Upper lobe of left lung (tissue), 6 donors: ENCODE results near the gene OR13C3. TPM values are rescaled to one million over a fixed set of nuclear protein-coding genes. Genes with fewer than 3 reads are reported as not detected.

ENCODE experiments used
- ATAC-seq, 2 donors: fragments of 200-7000 bp; cut with Tn5 transposase; one replicate each; pipeline ENCODE4 v1.9.1; 2022; ENCODE audit warnings: mild to moderate bottlenecking in 2 of 2, moderate library complexity in 2 of 2; ENCODE audit not compliant: low FRiP score in 2 of 2
- DNase-seq, 2 donors: peaks; one replicate each; pipeline ENCODE4 v3.0.0-alpha.2; 2019 to 2020
- H3K27ac ChIP-seq, 4 donors: fragments of 200-600 bp; sonication (generic); one replicate each; pipeline ENCODE4 v1.5.1; 2016 to 2019
- H3K27me3 ChIP-seq, 4 donors: fragments of 200-600 bp; sonication (generic); one replicate each; pipeline ENCODE4 v1.5.1; 2017 to 2019
- H3K36me3 ChIP-seq, 4 donors: fragments of 200-600 bp; sonication (generic); one replicate each; pipeline ENCODE4 v1.5.1; 2016 to 2019
- H3K4me1 ChIP-seq, 4 donors: fragments of 200-600 bp; sonication (generic); one replicate each; pipeline ENCODE4 v1.5.1; 2018 to 2019
- H3K4me3 ChIP-seq, 4 donors: fragments of 200-600 bp; sonication (generic); one replicate each; pipeline ENCODE4 v1.5.1; 2017 to 2019; ENCODE audit warnings: mild to moderate bottlenecking in 2 of 4, moderate library complexity in 1 of 4
- H3K9me3 ChIP-seq, 4 donors: fragments of 200-600 bp; sonication (generic); one replicate each; pipeline ENCODE4 v1.5.1; 2018 to 2019
- EP300 ChIP-seq, 4 donors: sonication (generic); formaldehyde crosslinking; IDR thresholded peaks; one replicate each; pipeline ENCODE4 v1.5.1; 2017; ENCODE audit warnings: antibody characterized with exemption in 4 of 4, control low read depth in 2 of 4
- POLR2A ChIP-seq, 4 donors: fragments of 450-650 bp; IDR thresholded peaks; one replicate each; pipeline ENCODE4 v1.5.1; 2016 to 2017; ENCODE audit warnings: antibody characterized with exemption in 4 of 4, mild to moderate bottlenecking in 2 of 4
- POLR2AphosphoS5 ChIP-seq, 2 donors: sonication (generic); formaldehyde crosslinking; IDR thresholded peaks; one replicate each; pipeline ENCODE4 v1.5.1; 2017; ENCODE audit warnings: antibody characterized with exemption in 2 of 2
- WGBS, 2 donors: methylation state at CpG; one replicate each; pipeline ENCODE4 v1.1.5; 2017 to 2018; 5-methylcytosine and 5-hydroxymethylcytosine counted together
- total RNA-seq, 6 donors: library from RNA; depleted of rRNA in 4 of 6; stranded (reverse); fragments of >200 nt in 4 of 6; gene quantifications; one replicate each; pipeline versions ENCODE4 v1.1.0 to v1.2.1, GENCODE V29; 2016 to 2021
- TF ChIP-seq, protein P1 (sequence below), 6 experiments: fragments of 450-650 bp in 4 of 6; fragments of 200-600 bp in 2 of 6; sonication (generic) in 2 of 6; IDR thresholded peaks; one replicate each; pipeline ENCODE4 v1.5.1; 2016 to 2019; ENCODE audit warnings: antibody characterized with exemption in 6 of 6
- donor health status: DM: no; HTN: no; CAD: no; lungs with moderate emphysema.
- donor health status: DM: no; HTN: yes; CAD: no; lungs with severe emphysema.

The OR13C3 gene
- total RNA-seq, 6 donors from 2014 or later = 0.59 TPM; not detected in 5

DNA sequence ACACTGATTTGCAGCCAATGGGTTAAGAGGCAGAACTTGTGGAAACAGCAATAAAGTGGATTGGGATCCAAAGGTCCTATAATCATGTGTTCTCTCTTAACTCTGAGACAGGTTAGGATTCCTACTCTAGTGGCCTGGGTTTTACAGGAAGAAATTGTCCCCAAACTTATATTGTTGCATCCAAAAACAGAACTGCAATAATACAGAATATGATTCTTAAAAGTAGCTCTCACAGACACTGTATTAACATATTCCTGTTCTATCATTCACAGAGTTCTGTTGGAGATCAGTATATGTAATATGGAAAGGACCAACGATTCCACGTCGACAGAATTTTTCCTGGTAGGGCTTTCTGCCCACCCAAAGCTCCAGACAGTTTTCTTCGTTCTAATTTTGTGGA, 32.2 kb upstream of the OR13C3 start, which contains the start of gene OR13C8:
Gene OR13C8, plus strand, starts transcription at position 301 of the 400 bp plus-strand sequence. Its CDS starts 0 bp downstream, at position 301.
- DNase-seq (no peak), ATAC-seq (no peak)
- TF ChIP-seq, protein P1, sequence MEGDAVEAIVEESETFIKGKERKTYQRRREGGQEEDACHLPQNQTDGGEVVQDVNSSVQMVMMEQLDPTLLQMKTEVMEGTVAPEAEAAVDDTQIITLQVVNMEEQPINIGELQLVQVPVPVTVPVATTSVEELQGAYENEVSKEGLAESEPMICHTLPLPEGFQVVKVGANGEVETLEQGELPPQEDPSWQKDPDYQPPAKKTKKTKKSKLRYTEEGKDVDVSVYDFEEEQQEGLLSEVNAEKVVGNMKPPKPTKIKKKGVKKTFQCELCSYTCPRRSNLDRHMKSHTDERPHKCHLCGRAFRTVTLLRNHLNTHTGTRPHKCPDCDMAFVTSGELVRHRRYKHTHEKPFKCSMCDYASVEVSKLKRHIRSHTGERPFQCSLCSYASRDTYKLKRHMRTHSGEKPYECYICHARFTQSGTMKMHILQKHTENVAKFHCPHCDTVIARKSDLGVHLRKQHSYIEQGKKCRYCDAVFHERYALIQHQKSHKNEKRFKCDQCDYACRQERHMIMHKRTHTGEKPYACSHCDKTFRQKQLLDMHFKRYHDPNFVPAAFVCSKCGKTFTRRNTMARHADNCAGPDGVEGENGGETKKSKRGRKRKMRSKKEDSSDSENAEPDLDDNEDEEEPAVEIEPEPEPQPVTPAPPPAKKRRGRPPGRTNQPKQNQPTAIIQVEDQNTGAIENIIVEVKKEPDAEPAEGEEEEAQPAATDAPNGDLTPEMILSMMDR (IDR thresholded peaks at IDR 0.05) = no peak
- no peak for TF ChIP-seq EP300 (IDR thresholded peaks at IDR 0.05)
- TF ChIP-seq POLR2A (IDR thresholded peaks at IDR 0.05) = no peak
- TF ChIP-seq POLR2AphosphoS5 (IDR thresholded peaks at IDR 0.05) = no peak
- 90 to 91% methylated on average over 4 of the region's 4 CpGs for WGBS, 2 donors
- Histone ChIP-seq H3K4me3 (no peak within 1 kb of the TSS), H3K4me1 (no peaks in the 10 kb centered on the region), H3K9me3 (peaks cover 0 to 7% (median 2%) of the 10 kb centered on the region in 4 donors), H3K27ac (no peak within 1 kb of the TSS), H3K27me3 (no peaks in the 10 kb centered on the region), H3K36me3 (no peaks in the 10 kb centered on the region)

- Histone ChIP-seq H3K27ac (no peak overlapping the region), H3K9me3 (no peaks in the 10 kb centered on the region), H3K27me3 (no peaks in the 10 kb centered on the region), H3K36me3 (no peaks in the 10 kb centered on the region), H3K4me3 (no peak overlapping the region), H3K4me1 (no peaks in the 10 kb centered on the region)
- no peak for ATAC-seq
- WGBS, 2 donors = 72 to 76% methylated on average over 1 of the region's 1 CpG
- DNase-seq = no peak
- TF ChIP-seq, protein P1 (IDR thresholded peaks at IDR 0.05) = no peak
- no peak for TF ChIP-seq EP300 (IDR thresholded peaks at IDR 0.05)
- TF ChIP-seq POLR2AphosphoS5 (IDR thresholded peaks at IDR 0.05) = no peak
- TF ChIP-seq POLR2A (IDR thresholded peaks at IDR 0.05) = no peak
Measured at GRCh38 chr9:104564358-104564757, 27.7 kb upstream of the OR13C3 start.

GRCh38 chr9:104556830-104557634, 20.4 kb upstream of the OR13C3 start:
- H3K4me1 ChIP-seq = no peaks in the 10 kb centered on the region
- H3K36me3 ChIP-seq = no peaks in the 10 kb centered on the region
- WGBS, 2 donors = 85 to 87% methylated on average over 8 of the region's 8 CpGs
- no peaks in the 10 kb centered on the region for H3K27me3 ChIP-seq
- no peak for TF ChIP-seq POLR2A (IDR thresholded peaks at IDR 0.05)
- no peak for TF ChIP-seq POLR2AphosphoS5 (IDR thresholded peaks at IDR 0.05)
- no peak for TF ChIP-seq EP300 (IDR thresholded peaks at IDR 0.05)
- TF ChIP-seq, protein P1 (IDR thresholded peaks at IDR 0.05) = no peak
- H3K4me3 ChIP-seq = no peak overlapping the region
- H3K9me3 ChIP-seq = peaks cover 0 to 3% (median 0%) of the 10 kb centered on the region in 4 donors
- no peak overlapping the region for H3K27ac ChIP-seq
- DNase-seq (no peak), ATAC-seq (no peak)

DNA sequence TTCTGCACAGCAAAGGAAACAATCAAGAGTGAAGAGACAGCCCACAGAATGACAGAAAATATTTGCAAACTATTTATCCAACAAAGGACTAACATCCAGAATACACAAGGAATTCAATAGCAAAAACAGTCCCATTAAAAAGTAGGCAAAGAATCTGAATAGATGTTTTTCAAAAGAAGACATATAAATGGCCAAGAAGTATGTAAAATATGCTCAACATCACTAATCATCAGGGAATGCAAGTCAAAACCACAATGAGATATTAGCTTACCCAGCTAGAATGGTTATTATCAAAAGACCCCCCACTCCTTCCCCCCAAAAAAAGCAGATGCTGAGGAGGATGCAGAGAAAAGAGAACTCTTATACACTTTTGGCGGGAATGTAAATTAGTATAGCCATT, 18.9 kb upstream of the OR13C3 start:
- no peaks in the 10 kb centered on the region for H3K27me3 ChIP-seq
- TF ChIP-seq, protein P1 (IDR thresholded peaks at IDR 0.05) = no peak
- no peak for TF ChIP-seq POLR2A (IDR thresholded peaks at IDR 0.05)
- TF ChIP-seq POLR2AphosphoS5 (IDR thresholded peaks at IDR 0.05) = no peak
- TF ChIP-seq EP300 (IDR thresholded peaks at IDR 0.05) = no peak
- H3K9me3 ChIP-seq = peaks cover 0 to 3% (median 0%) of the 10 kb centered on the region in 4 donors
- 93 to 100% methylated on average over 1 of the region's 1 CpG for WGBS, 2 donors
- DNase-seq (no peak), ATAC-seq (no peak)
- no peak overlapping the region for H3K4me3 ChIP-seq
- no peaks in the 10 kb centered on the region for H3K36me3 ChIP-seq
- H3K27ac ChIP-seq = no peak overlapping the region
- no peaks in the 10 kb centered on the region for H3K4me1 ChIP-seq
